ENCODE data around the gene DCAKD.

DCAKD gene

DNA sequence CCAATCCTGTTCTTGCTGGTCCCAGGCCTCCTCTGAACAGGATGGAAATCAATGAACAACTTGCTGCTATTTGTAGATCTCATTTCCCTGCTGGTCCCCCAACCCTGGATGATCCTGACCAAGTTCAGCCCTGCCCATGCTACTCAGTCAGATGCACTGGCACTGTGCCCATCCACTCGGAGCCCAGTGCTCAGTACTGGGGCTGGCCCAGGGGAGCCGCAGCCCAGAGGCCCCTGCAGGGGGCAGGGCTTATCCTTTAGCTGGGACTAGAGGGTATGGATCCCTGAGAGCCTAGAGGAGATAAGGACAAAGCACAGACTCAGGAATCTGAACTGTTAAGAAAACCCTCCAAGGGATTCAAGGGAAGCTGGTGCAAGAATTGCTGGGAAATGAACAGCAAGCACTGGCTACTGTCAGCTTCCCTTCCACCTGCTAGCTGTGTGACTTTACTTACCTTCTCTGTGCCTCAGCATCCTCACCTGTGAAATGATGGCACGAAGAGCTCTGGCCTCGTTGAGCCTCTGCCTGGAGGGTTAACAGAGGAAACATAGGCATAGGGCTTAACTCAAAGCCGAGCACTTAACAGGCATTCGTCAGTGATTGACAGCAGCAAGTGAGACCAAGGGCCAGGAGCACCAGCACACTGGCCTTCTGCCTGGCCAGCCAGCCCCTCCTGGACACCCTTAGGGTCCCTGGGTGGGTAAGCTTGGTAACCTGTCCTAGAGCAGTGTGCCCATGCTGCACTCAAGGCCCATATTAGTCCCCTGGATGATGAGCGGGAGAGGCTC is 53.5 kb downstream of the DCAKD start:
- DNase-seq = no peak

- DNase-seq = no peak
Observed at GRCh38 chr17:44996304-44996703, 55.1 kb downstream of the DCAKD start.

DNA sequence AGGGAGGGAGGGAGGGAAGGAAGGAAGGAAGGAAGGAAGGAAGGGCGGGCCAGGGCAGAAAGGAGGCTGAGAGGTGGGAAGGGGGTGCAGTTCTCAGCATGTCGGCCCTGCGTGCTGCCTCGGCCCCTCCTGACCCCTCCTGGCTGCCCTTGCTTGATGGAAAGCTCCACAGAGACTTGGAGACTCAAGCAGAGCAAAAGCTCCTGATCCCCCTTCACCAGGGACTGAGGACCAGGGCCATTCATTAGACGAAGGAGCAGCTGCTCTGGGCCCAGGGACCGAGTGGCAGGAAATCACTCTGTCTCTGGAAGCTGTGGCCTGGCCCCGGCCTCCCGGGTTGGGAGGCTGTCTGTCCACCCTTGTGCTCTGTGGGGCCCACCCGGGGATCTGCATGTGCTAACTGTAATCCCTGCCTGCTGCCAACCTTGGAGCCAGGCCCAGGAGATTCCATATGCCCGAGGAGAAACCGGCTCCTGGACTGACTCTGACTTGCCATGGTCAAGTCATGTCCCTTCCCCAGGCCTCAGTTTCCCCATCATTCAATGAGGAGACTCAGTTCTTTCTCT is 55.9 kb downstream of the DCAKD start:
- DNase-seq = no peak

GRCh38 chr17:44992242-44992939 is 59.0 kb downstream of the DCAKD start:
- DNase-seq = no peak

- DNase-seq = no peak
Observed at GRCh38 chr17:44990994-44991393, 60.4 kb downstream of the DCAKD start.

- no peak for DNase-seq
Observed at GRCh38 chr17:44989552-44990138, 61.8 kb downstream of the DCAKD start.

- DNase-seq = no peak
Observed at GRCh38 chr17:44988044-44988942, 63.1 kb downstream of the DCAKD start.

- DNase-seq = no peak
Observed at GRCh38 chr17:44983563-44983962, 67.9 kb downstream of the DCAKD start.

GRCh38 chr17:44982113-44982702 is 69.2 kb downstream of the DCAKD start:
- no peak for DNase-seq

GRCh38 chr17:44981221-44981968 is 70.0 kb downstream of the DCAKD start:
- no peak for DNase-seq

DNA sequence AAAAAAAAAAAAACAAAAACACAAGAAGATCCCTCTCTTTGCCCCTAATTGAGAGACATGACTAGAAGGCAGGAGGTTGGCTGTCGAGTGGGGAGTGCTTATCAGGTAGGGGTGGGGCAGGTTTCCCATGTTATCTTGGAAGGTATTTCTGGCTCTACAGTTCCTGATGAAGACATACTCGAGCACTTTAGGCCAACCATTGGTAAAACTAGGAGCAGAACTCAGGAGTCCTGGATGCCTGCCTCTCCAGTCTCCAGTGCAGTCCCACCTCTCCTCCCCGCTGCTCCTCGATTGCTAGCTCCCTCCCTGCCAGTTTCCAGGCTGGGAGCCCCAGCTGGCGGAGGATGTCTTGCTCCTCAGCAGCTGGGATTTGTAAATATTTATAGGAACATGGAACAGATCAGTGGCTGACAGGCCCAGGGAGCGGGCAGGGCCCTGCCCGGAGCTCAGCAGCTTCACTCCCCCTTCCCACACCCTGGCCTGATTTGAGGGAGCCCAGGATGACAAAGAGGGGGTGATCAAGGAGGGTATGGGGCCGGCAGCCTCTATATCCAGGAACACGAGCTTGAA is 71.9 kb downstream of the DCAKD start:
- DNase-seq = no peak

- DNase-seq = no peak
Observed at GRCh38 chr17:44978807-44979206, 72.6 kb downstream of the DCAKD start.

DNA sequence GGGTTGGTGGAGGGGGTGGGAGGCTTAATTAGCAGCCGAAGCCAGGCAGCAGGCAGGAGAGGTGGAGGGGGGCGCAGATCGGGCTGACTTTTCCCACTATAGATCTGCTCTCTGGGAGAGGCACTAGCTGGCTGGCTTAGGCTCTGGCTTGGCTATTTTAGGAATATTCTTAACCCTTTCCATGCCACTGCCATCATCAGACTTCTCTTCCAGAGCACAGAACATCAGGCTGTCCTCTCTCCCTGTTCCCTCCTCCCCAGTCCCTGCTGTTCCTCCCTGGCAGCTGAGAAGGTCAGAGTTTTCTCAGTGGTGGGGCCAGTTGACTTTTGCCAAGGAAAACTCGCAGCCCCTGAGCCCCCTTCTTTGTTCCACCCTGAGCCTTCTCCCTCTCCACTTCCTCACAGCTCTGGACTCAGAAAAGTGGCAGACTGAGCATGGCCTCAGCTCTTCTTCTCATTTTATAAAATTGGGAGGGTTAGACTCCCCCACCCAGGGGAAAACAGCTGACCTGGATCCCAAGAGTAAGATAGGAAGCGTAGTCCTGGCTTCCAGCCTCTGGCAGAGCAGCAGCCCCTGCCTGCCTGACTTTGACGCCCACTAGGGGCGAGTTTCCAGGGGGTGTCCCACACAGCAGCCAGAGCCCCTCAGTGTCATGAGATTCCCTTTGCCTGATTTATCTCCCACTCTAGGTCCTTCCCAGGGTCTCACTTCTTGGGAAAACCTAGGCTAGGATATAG is 73.5 kb downstream of the DCAKD start:
- DNase-seq = no peak

DNA sequence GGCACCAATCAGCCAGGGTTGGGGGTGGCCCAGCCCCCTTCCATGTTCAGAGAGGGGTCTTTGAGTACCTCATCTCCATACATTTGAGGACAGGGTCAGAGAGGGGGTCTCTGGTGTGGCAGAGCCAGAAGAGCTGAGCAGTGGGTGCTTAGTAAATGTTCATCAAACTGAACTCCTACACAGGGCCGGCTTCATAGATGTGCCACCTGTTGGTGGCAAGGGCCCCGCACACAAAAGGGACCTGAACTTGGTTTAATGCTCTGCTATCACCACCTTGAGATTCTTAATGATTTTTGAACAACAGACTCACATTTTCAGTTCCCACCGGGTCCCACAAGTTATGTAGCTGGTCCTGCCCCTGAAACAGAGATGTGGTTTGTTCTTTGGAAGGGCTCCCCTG is 74.4 kb downstream of the DCAKD start:
- DNase-seq = no peak

DNA sequence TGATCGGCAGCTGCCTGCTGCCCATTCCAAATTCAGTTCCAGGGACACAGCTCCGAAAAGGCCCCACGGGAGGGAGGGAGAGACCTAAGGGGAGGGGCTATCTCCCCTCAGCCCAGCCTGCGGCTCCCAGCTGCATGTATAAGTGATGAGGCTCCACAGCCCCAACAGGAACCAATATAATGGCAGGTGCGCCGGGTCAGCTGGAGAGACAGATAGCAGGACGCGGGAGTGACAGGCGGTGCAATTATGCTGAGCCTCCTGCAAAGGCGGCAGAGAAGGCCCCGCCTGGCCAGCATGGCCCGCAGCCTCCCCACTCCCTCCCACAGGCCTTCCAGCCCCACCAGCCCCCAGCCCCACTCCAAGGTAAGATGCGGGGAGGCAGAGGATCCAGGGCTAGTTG is 75.2 kb downstream of the DCAKD start:
- DNase-seq = no peak
